Activated CD8-positive, alpha-beta memory T cell treated with anti-CD3 and anti-CD28 coated beads, Interleukin-2, amount 50 U/mL, for 4 hours (primary cell): Measurements from ENCODE around the gene TTC9B.
A peak's percentile ranks its signal among the peaks of the same experiment; 100 is the strongest.
"Not testable (repeated sequence)": the region's sequence is repeated elsewhere in the genome, so short reads cannot be mapped to it uniquely, and the experiment has no call there.

Source experiments
- DNase-seq: peaks from one replicate; pipeline ENCODE4 v3.0.0-alpha.2; 2020

Gene TTC9B

GRCh38 chr19:40232479-40232878 lies 14.3 kb upstream of the TTC9B start:
- DNase-seq: no peak

DNA sequence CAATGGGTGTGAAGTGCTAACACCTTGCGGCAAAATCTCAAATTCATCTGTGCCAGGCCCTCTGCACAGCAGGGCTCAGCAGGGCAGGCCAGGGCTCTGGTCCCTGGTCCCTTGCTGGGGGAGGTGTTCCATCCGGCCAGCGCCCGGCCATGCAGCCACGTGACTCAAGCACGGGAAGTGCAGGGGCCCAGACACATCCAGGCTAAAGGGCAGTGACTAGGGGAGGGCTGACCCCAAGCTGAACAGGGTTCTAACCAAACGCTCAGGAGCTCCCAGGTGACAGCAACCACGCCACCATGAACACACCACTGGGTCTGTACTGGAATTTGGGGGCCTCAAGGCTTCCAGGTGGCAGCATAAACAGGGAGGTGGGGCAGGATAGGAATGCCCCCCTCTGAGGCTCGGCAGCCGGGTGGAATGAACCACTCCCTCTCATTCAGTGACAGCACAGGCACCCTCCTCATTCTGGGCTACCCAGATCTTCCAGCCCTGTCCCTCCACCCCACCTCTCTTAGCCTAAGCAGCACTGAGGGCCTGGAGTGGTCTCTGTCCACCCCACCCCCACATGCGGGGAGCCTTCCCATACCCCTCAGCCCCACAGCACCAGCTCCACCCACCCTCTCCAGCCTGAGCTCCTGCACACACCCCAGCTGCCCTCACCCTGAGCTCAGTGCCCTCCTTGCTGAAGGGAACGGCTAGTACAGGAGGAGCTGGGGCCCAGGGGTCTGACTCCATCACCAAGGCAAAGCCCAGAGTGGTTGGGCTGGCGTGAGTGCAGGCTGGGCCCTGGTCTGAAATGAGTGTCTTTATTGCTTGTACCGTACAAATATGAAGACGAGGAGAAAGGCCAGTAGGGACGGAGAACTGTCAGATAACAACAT lies 13.6 kb upstream of the TTC9B start:
- DNase-seq: no peak

GRCh38 chr19:40231057-40231456 lies 12.9 kb upstream of the TTC9B start:
- no peak for DNase-seq

GRCh38 chr19:40229926-40230417 lies 11.8 kb upstream of the TTC9B start:
- no peak for DNase-seq

- DNase-seq: no peak
Observed at GRCh38 chr19:40229484-40229883, 11.3 kb upstream of the TTC9B start.

GRCh38 chr19:40228863-40229262 lies 10.7 kb upstream of the TTC9B start:
- DNase-seq: no peak

- no peak for DNase-seq
Observed at GRCh38 chr19:40228346-40228745, 10.2 kb upstream of the TTC9B start.

GRCh38 chr19:40225440-40226305 lies 7.5 kb upstream of the TTC9B start:
- DNase-seq: no peak

DNA sequence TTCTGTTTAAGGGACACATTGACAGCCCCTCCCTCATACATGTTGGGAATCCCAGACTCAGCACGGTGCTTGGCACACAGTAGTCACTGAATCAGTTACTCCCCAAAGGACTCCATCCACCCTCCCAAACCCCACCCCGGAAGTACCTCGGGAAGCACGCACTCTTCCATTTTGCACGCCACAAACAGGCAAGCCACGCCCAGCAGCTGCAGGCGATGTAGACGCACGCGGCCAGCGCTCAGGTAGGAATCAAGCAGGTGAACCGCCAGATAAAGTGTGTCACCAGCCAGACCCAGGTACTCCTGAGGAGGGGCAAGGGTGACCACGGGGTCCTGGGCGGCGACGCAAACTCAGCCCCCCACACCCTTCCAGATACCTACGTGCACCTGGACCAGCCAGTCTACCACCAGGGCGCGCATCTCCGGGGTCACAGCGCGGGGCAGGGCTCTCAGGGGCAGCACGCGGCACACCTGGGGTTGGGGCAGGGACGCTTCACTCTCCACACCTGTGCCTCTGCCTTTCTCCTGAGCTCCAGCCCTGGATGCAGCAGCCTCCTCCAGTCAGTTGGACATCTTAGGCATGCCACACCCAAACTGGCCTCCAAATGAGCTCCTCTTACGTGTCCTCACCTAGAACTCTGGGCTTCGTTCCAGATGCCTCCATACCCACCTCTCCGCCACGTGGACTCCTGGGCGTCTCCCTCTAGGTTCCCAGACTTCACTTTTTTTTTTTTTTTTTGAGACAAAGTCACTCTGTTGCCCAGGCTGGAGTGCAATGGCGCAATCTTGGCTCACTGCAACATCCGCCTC lies 6.4 kb upstream of the TTC9B start:
- no peak for DNase-seq

DNA sequence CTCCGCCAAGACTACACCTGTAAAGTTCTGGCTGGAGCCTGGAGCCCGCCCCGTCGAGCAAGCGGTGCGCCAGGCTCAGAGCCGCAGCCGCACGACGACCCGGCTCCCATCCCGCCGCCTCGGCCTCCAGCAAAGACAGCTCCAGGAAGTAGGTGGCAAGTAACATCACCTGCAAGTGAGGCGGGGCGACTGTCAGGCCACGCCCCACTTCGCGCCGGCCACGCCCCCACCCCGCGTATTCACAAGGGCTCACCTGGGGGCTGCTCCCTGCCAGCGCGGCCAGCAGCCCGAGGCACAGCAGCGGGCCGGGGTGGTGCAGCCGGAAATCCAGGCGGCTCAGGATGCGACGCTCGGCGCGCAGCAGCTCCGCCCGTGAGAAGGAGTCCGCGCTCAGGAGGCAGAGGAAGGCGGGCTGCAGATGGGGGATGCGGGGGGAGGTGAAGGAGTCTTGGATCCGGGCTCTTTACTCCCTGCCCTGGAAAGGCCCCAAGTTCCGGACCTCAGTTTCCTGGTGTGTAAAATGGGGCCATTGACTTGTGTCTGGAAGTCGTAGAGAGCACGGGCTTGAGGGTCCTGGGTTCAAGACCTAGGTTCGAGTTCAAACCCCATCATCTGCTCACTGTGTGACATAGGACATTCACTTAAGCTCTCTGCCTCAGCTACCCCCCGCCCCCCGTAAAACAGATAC lies 5.1 kb upstream of the TTC9B start:
- DNase-seq: peak; percentile 39

DNA sequence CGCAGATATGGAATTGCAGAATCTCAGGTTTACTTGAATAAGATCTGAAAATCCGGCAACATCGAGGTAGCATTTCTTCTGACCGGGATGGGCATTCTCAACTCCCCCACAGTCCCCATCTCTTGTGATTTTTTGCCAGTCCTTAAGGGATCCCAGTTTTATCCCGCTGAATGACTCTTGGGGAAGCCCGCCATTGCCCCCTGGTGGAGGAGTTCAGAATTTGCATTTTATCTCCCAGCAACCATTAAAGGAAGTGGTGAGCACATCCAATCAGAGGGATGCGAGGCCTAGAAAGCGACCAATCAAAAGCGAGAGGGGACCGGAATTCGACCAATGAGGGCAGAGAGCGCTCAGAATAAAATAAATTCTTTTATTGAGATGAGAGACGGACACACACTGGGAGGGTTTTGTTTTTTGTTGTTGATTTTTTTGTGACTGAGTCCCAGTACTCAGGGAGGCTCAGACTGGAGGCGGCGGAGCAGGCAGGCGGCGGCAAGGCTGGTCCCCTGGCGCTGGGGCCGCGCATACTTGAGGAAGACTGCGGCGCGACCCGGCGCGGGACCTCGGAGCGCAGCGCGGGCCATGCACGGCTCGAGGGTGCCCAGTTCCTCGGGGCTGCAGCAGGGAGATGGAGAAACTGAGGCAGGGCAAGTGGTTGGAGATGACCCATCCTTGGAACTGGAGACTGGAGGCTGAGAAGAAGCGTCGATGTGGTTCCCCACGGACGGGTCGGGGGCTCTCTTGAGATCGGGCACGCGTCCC lies 3.9 kb upstream of the TTC9B start:
- peak; percentile 71 for DNase-seq

- no peak for DNase-seq
Observed at GRCh38 chr19:40220674-40221073, 2.5 kb upstream of the TTC9B start.

DNA sequence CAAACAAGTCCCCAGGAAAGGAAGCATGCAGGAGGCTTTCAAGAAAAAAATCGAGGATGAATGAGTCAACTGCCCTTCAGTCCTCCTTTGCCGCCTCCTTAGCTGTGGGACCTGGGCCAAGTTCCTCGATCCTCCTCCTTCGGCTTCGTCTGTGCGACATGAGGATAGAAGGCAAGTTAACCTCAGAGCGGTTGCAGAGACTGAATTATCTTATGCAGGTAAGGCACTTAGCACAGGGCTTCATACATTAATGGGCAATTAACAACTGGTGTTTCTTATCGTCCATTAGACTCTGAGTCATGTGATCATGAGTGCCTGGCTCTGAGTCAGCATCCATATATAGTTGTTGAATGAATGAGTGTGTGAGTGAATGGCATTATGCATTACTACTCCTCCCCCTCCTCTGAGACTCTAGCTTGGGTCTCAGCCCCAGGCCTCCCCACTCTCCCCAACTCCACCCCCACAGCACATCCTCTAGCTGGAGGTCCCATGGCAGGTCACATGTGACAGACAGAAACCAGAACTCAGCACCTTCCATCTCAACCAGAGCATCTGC lies 1.6 kb upstream of the TTC9B start:
- DNase-seq: no peak

DNA sequence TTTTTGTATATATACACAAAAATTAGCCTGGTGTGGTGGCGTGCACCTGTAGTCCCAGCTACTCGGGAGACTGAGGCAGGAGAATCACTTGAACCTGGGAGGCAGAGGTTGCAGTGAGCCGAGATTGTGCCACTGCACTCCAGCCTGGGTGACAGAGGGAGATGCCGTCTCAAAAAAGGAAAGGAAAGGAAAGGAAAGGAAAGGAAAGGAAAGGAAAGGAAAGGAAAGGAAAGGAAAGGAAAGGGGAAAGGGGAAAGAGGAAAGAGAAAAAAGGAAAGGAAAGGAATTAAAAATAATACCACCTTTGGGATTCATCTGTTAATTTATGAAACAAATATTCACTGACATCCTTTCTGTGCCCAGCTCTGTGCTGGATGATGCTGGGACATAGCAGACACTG lies 845 bp upstream of the TTC9B start:
- DNase-seq: not testable (repeated sequence)

GRCh38 chr19:40217027-40217810 lies 965 bp downstream of the TTC9B start:
- no peak for DNase-seq

DNA sequence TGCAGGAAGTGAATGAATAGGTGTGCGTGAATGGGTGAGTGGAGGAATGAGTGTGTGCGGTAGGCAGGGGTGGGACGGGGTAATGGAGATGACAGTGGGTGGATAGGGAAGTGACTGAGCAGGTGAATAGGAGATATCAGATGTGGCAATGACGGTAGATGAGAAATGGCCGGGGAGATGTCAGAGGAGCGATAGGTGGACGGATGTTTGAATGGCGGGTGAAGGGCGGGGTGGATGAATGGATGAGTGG lies 1.5 kb downstream of the TTC9B start:
- DNase-seq: no peak

DNA sequence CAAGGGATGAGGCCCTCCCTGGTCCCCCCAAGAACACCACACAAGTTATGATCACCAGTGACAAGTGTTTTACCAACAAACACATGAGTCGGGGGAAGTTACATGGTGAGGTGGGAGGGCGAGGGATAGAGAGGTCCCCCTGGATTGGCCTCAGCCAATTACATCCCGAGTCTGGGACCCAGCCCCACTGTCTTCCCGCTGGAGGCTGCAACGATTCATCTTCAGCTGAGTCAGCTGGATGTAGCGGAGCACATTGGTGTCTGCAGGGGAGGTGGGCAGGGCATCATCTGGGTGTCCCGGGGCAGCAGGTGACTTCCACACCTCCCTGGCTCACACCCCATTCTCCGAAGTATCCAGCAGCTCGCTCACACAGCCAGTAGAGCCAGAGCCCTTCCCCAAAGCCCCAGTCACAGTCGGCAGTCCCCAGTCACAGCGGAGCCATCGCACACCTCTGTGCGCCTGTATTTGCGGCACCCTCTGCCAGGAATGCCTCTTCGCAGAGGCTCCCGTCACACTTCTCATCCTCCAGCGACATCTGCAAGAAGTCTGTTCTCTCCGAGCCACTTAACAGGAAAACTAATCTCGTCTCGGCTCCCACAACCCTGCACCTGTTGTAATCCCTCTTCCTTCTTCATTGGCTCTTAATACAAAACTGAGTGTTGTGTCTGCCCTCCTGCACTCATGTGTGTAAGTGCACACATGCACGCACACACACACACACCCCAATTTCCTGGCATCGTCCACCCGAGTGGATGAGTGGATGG lies 2.0 kb downstream of the TTC9B start:
- DNase-seq: no peak

GRCh38 chr19:40214936-40215335 lies 3.2 kb downstream of the TTC9B start:
- DNase-seq: no peak

DNA sequence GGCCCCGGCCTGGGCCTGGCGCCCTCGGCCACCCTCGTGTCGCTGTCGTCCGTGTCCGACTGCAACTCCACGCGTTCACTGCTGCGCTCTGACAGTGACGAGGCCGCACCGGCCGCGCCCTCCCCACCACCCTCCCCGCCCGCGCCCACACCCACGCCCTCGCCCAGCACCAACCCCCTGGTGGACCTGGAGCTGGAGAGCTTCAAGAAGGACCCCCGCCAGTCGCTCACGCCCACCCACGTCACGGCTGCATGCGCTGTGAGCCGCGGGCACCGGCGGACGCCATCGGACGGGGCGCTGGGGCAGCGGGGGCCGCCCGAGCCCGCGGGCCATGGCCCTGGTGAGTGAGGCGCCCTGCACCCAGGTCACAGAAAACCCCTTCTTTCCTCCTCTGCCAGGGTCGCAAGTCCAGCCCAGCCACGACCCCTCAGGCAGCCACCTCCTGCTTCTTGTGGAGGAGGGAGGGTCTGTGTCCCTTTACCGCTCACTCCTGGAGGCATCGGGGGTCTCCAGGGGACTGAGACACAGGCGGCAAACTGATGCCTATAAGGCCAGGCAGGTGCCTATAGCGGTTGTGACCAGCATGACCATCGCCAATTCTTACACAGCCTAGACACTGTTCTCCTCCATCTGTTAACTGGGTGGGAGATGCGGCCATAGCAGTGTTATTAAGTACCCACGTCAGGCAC lies 4.2 kb downstream of the TTC9B start:
- DNase-seq: no peak
